Measurements from ENCODE around the gene ICE1. TPM values are rescaled to one million over a fixed set of nuclear protein-coding genes. Genes with fewer than 3 reads are reported as not detected.

Gene ICE1
- total RNA-seq (10 to 100 TPM in 3 of 6 donors, 1 to 10 TPM in 3; 7.8 to 15.0 (median 11.1) TPM), polyA plus RNA-seq (1 to 10 TPM; 4.0 to 7.5 TPM)

DNA sequence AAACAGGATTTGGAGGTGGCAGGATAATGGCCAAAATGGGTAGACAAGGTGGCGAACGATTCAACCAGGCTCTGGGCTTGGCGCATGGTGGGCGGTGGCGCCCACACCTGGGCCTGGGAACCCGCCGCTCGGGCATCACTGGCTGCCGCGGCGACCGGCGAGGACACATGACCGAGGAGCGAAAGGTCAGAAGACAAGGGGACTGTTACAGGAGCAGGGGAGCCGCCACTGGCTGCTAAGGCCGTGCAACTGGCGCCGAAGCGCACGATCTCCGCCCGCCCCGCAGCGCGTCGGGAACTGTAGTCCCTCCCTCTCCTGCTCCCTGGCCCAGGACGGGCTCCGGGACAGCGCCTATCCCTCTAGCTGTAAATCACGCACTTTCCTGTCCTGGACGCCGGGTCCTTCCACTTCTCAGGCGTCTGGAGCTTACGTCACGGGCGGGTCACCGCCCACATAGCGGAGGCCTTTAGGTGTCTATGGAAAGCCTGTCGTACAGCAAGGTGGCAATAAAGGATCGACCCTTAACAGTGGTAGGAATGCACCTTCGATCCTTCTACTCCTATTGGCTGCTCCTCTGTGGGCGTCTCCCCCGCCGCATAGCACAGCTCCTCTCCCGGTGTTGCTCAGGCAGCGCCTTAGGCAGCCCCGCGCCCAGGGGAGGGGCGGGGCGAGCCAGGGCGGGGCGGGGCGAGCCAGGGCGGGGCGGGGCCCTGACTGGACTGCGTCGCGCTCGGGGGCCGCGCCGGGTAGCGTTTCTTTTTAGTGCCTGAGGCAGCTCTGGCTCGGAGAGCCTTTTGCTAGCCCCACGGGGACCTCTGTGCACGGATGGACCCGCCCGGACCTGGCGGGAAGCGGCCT, at the start of gene ICE1:
Gene ICE1 (plus strand): TSS at position 717 of the 858 bp plus-strand sequence. CDS start 239 bp downstream, outside the sequence.
- 0% methylated on average over 62 to 71 of the region's 71 CpGs for WGBS, 2 donors
- FAIRE-seq (no peak), DNase-seq (peak; percentile 96 to 99 (median 98)), ATAC-seq (peak; percentile 95 to 98 (median 96))
- no peaks in the 10 kb centered on the region for H3K9me3 ChIP-seq
- intact Hi-C loops (cut with DNase I): no loop called here
- peak within 1 kb of the TSS; percentile 99 to 100 (median 99) for H3K27ac ChIP-seq
- peak within 1 kb of the TSS; percentile 99 to 100 (median 99) for H3K4me3 ChIP-seq
- TF ChIP-seq, protein P1, sequence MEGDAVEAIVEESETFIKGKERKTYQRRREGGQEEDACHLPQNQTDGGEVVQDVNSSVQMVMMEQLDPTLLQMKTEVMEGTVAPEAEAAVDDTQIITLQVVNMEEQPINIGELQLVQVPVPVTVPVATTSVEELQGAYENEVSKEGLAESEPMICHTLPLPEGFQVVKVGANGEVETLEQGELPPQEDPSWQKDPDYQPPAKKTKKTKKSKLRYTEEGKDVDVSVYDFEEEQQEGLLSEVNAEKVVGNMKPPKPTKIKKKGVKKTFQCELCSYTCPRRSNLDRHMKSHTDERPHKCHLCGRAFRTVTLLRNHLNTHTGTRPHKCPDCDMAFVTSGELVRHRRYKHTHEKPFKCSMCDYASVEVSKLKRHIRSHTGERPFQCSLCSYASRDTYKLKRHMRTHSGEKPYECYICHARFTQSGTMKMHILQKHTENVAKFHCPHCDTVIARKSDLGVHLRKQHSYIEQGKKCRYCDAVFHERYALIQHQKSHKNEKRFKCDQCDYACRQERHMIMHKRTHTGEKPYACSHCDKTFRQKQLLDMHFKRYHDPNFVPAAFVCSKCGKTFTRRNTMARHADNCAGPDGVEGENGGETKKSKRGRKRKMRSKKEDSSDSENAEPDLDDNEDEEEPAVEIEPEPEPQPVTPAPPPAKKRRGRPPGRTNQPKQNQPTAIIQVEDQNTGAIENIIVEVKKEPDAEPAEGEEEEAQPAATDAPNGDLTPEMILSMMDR (IDR thresholded peaks at IDR 0.05): no peak
- peaks cover 8 to 25% (median 9%) of the 10 kb centered on the region in 3 donors for H3K4me1 ChIP-seq
- no peaks in the 10 kb centered on the region for H3K27me3 ChIP-seq
- no peaks in the 10 kb centered on the region for H3K36me3 ChIP-seq

- ATAC-seq (no peak), FAIRE-seq (no peak), DNase-seq (no peak)
- Histone ChIP-seq H3K4me3 (no peak overlapping the region), H3K4me1 (no peaks in the 10 kb centered on the region), H3K27me3 (no peaks in the 10 kb centered on the region), H3K27ac (no peak overlapping the region), H3K36me3 (no peaks in the 10 kb centered on the region), H3K9me3 (no peaks in the 10 kb centered on the region)
- TF ChIP-seq, protein P1 (IDR thresholded peaks at IDR 0.05): no peak
- intact Hi-C loops (cut with DNase I): no loop called here
- 83 to 89% methylated on average over 10 of the region's 10 CpGs for WGBS, 2 donors
These were observed 49.5 kb upstream of the ICE1 start for GRCh38 chr5:5372930-5373329.

DNA sequence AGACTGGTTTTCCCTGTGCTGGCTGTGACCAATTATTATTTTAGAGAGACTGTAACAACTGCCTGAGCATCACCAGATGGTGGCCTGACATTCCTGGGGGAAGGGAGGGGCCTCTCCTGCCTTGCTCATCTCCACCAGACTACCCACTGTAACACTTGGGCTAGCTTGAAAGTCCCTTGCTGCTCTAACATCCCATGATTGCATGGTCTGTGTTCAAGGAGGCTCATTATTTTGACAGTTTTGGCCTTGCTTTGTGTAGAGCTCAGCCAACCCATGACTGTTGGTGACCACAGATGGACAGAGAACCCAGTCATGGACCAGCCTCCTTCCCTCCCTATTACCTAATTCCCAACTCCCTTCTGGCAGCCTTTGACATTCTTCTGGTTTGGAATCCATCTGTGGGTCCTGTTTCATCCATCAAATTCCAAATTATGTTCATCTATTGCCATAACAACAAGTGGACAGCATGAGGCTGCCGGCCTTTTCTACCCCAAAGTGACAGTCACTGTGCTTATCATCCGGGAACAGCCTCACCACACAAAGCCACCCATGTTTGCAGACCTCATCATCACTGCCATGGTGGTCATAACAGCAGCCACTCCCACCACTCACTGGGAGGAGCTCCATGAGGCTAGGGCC, 49.0 kb upstream of the ICE1 start:
- Histone ChIP-seq H3K36me3 (no peaks in the 10 kb centered on the region), H3K27ac (no peak overlapping the region), H3K27me3 (no peaks in the 10 kb centered on the region), H3K4me1 (no peaks in the 10 kb centered on the region), H3K4me3 (no peak overlapping the region), H3K9me3 (no peaks in the 10 kb centered on the region)
- TF ChIP-seq, protein P1 (IDR thresholded peaks at IDR 0.05): no peak
- ATAC-seq (peak in 3 of 4 donors; percentile 48 to 64 (median 63)), DNase-seq (peak in 1 of 6 donors; percentile 3), FAIRE-seq (no peak)
- intact Hi-C loops (cut with DNase I): no loop called here
- 93 to 98% methylated on average over 2 of the region's 2 CpGs for WGBS, 2 donors

DNA sequence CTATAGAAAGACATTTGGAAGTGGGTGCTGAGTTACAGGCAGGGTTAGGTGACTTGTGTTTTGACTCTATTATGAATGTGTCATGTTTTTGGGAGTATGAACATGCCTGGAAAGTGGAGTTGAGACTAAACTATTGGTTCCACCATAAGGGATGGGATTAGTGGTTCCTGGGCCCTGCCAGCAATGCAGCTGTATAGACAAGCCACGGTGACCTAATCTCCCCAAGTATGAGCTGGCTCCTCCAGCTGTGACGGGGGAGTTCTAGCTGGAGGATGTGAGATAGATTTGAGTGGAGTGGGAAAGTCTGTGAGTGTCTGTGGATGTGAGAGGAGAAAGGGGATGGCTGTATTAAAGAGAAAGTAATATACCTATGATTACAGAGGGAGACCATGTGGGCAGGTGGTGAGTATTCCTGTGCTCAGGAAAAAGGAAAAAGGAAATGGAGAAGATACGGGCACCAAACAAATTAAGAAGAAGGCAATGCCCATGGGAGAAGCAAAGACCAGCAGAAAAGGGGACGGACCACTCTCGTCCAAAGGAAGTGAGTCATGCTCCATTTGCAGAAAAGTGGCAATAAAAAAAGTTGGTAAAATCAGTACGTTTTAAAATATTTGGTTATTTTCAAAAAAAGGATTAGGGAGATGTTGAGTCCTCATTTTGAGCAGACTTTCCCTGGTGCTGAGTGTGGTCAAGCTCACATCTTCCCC, 48.3 kb upstream of the ICE1 start:
- H3K4me3 ChIP-seq: no peak overlapping the region
- intact Hi-C loops (cut with DNase I): no loop called here
- H3K4me1 ChIP-seq: no peaks in the 10 kb centered on the region
- 64 to 82% methylated on average over 6 of the region's 6 CpGs for WGBS, 2 donors
- ATAC-seq: peak in 2 of 4 donors; percentile 46 to 48
- DNase-seq: no peak
- H3K9me3 ChIP-seq: no peaks in the 10 kb centered on the region
- TF ChIP-seq, protein P1 (IDR thresholded peaks at IDR 0.05): no peak
- no peaks in the 10 kb centered on the region for H3K36me3 ChIP-seq
- no peak overlapping the region for H3K27ac ChIP-seq
- H3K27me3 ChIP-seq: no peaks in the 10 kb centered on the region
- no peak for FAIRE-seq
